ENCODE measurements around the gene OSCAR. TPM values are rescaled to one million over a fixed set of nuclear protein-coding genes. Genes with fewer than 3 reads are reported as not detected.

Gene OSCAR
- total and polyA plus RNA-seq, 2 of the 13 experiments (the other 11 are each of a cell fraction or from before 2014, with no cell fraction given), result 1.9 TPM; not detected in 1

GRCh38 chr19:54102421-54103169 is 2.0 kb upstream of the OSCAR start, which contains the start of gene NDUFA3 (continued):
- TF ChIP-seq, protein P1, sequence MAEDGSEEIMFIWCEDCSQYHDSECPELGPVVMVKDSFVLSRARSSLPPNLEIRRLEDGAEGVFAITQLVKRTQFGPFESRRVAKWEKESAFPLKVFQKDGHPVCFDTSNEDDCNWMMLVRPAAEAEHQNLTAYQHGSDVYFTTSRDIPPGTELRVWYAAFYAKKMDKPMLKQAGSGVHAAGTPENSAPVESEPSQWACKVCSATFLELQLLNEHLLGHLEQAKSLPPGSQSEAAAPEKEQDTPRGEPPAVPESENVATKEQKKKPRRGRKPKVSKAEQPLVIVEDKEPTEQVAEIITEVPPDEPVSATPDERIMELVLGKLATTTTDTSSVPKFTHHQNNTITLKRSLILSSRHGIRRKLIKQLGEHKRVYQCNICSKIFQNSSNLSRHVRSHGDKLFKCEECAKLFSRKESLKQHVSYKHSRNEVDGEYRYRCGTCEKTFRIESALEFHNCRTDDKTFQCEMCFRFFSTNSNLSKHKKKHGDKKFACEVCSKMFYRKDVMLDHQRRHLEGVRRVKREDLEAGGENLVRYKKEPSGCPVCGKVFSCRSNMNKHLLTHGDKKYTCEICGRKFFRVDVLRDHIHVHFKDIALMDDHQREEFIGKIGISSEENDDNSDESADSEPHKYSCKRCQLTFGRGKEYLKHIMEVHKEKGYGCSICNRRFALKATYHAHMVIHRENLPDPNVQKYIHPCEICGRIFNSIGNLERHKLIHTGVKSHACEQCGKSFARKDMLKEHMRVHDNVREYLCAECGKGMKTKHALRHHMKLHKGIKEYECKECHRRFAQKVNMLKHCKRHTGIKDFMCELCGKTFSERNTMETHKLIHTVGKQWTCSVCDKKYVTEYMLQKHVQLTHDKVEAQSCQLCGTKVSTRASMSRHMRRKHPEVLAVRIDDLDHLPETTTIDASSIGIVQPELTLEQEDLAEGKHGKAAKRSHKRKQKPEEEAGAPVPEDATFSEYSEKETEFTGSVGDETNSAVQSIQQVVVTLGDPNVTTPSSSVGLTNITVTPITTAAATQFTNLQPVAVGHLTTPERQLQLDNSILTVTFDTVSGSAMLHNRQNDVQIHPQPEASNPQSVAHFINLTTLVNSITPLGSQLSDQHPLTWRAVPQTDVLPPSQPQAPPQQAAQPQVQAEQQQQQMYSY (CRISPR knock-in tag; IDR thresholded peaks at IDR 0.05), result no peak
- TF ChIP-seq TCF7L2 (IDR thresholded peaks at IDR 0.05; ENCODE audit: low read depth, low read length) (no peak), RFX5 (IDR thresholded peaks at IDR 0.05; ENCODE audit: low read depth, low read length) (no peak), MAX (IDR thresholded peaks at IDR 0.05) (0 out of 2 replicates have a peak, but pooled peaks have one; percentile 58), ZNF318 (CRISPR knock-in tag; IDR thresholded peaks at IDR 0.05) (no peak), ZNF720 (CRISPR knock-in tag; IDR thresholded peaks at IDR 0.05) (no peak), ZNF276 (CRISPR knock-in tag; IDR thresholded peaks at IDR 0.05; ENCODE audit: low read depth) (no peak), JUND (CRISPR knock-in tag; IDR thresholded peaks at IDR 0.05) (no peak), ZNF652 (CRISPR knock-in tag; IDR thresholded peaks at IDR 0.05; ENCODE audit: borderline replicate concordance, low read depth) (no peak), ARHGAP35 (CRISPR knock-in tag; IDR thresholded peaks at IDR 0.05; ENCODE audit: borderline replicate concordance) (no peak)
- TF ChIP-seq, protein P2, sequence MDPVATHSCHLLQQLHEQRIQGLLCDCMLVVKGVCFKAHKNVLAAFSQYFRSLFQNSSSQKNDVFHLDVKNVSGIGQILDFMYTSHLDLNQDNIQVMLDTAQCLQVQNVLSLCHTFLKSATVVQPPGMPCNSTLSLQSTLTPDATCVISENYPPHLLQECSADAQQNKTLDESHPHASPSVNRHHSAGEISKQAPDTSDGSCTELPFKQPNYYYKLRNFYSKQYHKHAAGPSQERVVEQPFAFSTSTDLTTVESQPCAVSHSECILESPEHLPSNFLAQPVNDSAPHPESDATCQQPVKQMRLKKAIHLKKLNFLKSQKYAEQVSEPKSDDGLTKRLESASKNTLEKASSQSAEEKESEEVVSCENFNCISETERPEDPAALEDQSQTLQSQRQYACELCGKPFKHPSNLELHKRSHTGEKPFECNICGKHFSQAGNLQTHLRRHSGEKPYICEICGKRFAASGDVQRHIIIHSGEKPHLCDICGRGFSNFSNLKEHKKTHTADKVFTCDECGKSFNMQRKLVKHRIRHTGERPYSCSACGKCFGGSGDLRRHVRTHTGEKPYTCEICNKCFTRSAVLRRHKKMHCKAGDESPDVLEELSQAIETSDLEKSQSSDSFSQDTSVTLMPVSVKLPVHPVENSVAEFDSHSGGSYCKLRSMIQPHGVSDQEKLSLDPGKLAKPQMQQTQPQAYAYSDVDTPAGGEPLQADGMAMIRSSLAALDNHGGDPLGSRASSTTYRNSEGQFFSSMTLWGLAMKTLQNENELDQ (CRISPR knock-in tag; IDR thresholded peaks at IDR 0.05; ENCODE audit: borderline replicate concordance), result no peak
